Keratinocyte (primary cell): Measurements from ENCODE around the gene SNX6. TPM values are rescaled to one million over a fixed set of nuclear protein-coding genes. Genes with fewer than 3 reads are reported as not detected.
"Not testable (repeated sequence)": the region's sequence is repeated elsewhere in the genome, so short reads cannot be mapped to it uniquely, and the experiment has no call there.

Experiments
- DNase-seq: peaks from one replicate; pipeline ENCODE4 v3.0.0-alpha.2; 2011; ENCODE audit warnings: low read depth, missing footprints, low spot score
- FAIRE-seq: peaks from 2 replicates; lab custom pipeline; 2011; peaks lifted over from hg19 to GRCh38; lab: Jason Lieb, UNC
- H2AFZ ChIP-seq: 2 replicates; pipeline ENCODE4 v1.6.0; 2012; ENCODE audit warnings: low read length, control low read depth, inconsistent platforms; ENCODE audit not compliant: control insufficient read depth
- H3K27ac ChIP-seq: 2 replicates; pipeline ENCODE4 v1.5.1; 2011; ENCODE audit warnings: low read length; ENCODE audit not compliant: control insufficient read depth, insufficient read depth
- H3K27me3 ChIP-seq: 3 replicates; pipeline ENCODE4 v1.6.0; 2011; ENCODE audit warnings: low read length; ENCODE audit not compliant: control insufficient read depth, insufficient read depth; ENCODE audit errors: extremely low read depth
- H3K36me3 ChIP-seq, 2 experiments: 2 replicates in 1 of 2; 3 replicates in 1 of 2; pipeline ENCODE4 v1.5.1; 2011; ENCODE audit warnings: low read length in 2 of 2, mild to moderate bottlenecking in 1 of 2; ENCODE audit not compliant: control insufficient read depth in 2 of 2, insufficient read depth in 2 of 2; ENCODE audit errors: extremely low read depth in 1 of 2
- H3K4me1 ChIP-seq: 3 replicates; pipeline ENCODE4 v1.5.1; 2011; ENCODE audit warnings: low read length; ENCODE audit not compliant: control insufficient read depth, insufficient read depth; ENCODE audit errors: extremely low read depth
- H3K4me2 ChIP-seq: 3 replicates; pipeline ENCODE4 v1.6.0; 2011; ENCODE audit warnings: low read depth, low read length; ENCODE audit not compliant: control insufficient read depth, insufficient read depth; ENCODE audit errors: extremely low read depth
- H3K4me3 ChIP-seq, 3 experiments: fragments of 200-600 bp in 1 of 3; sonication (generic) in 1 of 3; 2 replicates in 2 of 3; 3 replicates in 1 of 3; pipeline ENCODE4 v1.5.1; 2011 to 2016; ENCODE audit warnings: low read length in 3 of 3, mild to moderate bottlenecking in 3 of 3, control low read depth in 2 of 3, inconsistent platforms in 1 of 3, low read depth in 1 of 3, mixed read lengths in 1 of 3, mixed run types in 1 of 3, moderate library complexity in 1 of 3; ENCODE audit not compliant: control insufficient read depth in 2 of 3, insufficient read depth in 2 of 3; ENCODE audit errors: extremely low read depth in 1 of 3
- H3K79me2 ChIP-seq: 2 replicates; pipeline ENCODE4 v1.6.0; 2012; ENCODE audit warnings: low read length; ENCODE audit not compliant: control insufficient read depth, insufficient read depth
- H3K9ac ChIP-seq: 3 replicates; pipeline ENCODE4 v1.6.0; 2011; ENCODE audit warnings: low read length; ENCODE audit not compliant: control insufficient read depth, insufficient read depth; ENCODE audit errors: extremely low read depth
- H3K9me1 ChIP-seq: 3 replicates; pipeline ENCODE4 v1.6.0; 2011; ENCODE audit warnings: low read length; ENCODE audit not compliant: control insufficient read depth, insufficient read depth; ENCODE audit errors: extremely low read depth
- H3K9me3 ChIP-seq: 2 replicates; pipeline ENCODE4 v1.5.1; 2012; ENCODE audit warnings: low read depth, low read length; ENCODE audit not compliant: control insufficient read depth
- H4K20me1 ChIP-seq: 3 replicates; pipeline ENCODE4 v1.6.0; 2011; ENCODE audit warnings: low read length; ENCODE audit not compliant: control insufficient read depth, insufficient read depth; ENCODE audit errors: extremely low read depth
- CTCF ChIP-seq, 3 experiments: IDR thresholded peaks in 1 of 3; conservative IDR thresholded peaks in 1 of 3; optimal IDR thresholded peaks in 1 of 3; 2 replicates in 2 of 3; 3 replicates in 1 of 3; pipeline versions ENCODE3 to v1.5.1; 2011; ENCODE audit warnings: low read length in 3 of 3, mild to moderate bottlenecking in 3 of 3, moderate library complexity in 2 of 3, control low read depth in 1 of 3, inconsistent platforms in 1 of 3; ENCODE audit not compliant: insufficient read depth in 2 of 3; ENCODE audit errors: extremely low read depth in 1 of 3
- EZH2 ChIP-seq: IDR thresholded peaks from one replicate; pipeline ENCODE4 v1.6.1; 2012; ENCODE audit warnings: inconsistent platforms, mild to moderate bottlenecking, low read length, moderate library complexity
- dilution Hi-C: fragments of 300-500 bp; cut with MboI; formaldehyde crosslinking; loops from one replicate; pipeline ENCODE4 v1.7.0; 2020; ENCODE audit warnings: low sequenced_read_pairs; ENCODE audit not compliant: extremely low pct_ligation_motif_present
- polyA plus RNA-seq, 5 experiments: library from polyadenylated mRNA; depleted of rRNA in 3 of 5; stranded (reverse) in 3 of 5; stranded (forward) in 1 of 5; unstranded in 1 of 5; fragments of >200 nt; gene quantifications; 1 replicate in 1 of 5; 2 replicates in 3 of 5; 3 replicates in 1 of 5; pipeline versions ENCODE4 v1.2.1 to v1.2.3, GENCODE V29; 2011 to 2012; ENCODE audit warnings: missing spikeins in 2 of 5, low read depth in 1 of 5, low replicate concordance in 1 of 5

SNX6 gene
- polyA plus RNA-seq, 1 donor (not counting 4 experiments of a cell fraction or from before 2014, with no cell fraction given): 137 TPM

- Histone ChIP-seq H3K79me2 (no peaks in the 10 kb centered on the region), H3K9me1 (no peaks in the 10 kb centered on the region), H3K27ac (peak overlapping the region; percentile 50), H3K4me3 (no peak overlapping the region), H3K9me3 (no peaks in the 10 kb centered on the region), H3K4me1 (peaks cover 23% of the 10 kb centered on the region), H3K4me2 (peak overlapping the region; percentile 51), H3K27me3 (no peaks in the 10 kb centered on the region), H2AFZ (peak overlapping the region; percentile 47), H3K36me3 (no peaks in the 10 kb centered on the region), H3K9ac (no peak overlapping the region), H4K20me1 (no peaks in the 10 kb centered on the region)
- TF ChIP-seq EZH2: no peak
- no peak for TF ChIP-seq CTCF (optimal IDR thresholded peaks at IDR 0.05 in 1 of 3, IDR thresholded peaks at IDR 0.05 in 1 of 3, conservative IDR thresholded peaks at IDR 0.05 in 1 of 3; ENCODE audit: extremely low read depth in 1 of 3, insufficient read depth in 2 of 3, low read length in 3 of 3)
- FAIRE-seq (no peak), DNase-seq (peak; percentile 49)
- dilution Hi-C loops: no loop called here
Measured at GRCh38 chr14:34650786-34651584, 21.0 kb upstream of the SNX6 start.

GRCh38 chr14:34650006-34650405 lies 20.1 kb upstream of the SNX6 start:
- H3K4me3 ChIP-seq, H4K20me1 ChIP-seq, H3K9me3 ChIP-seq, H3K27ac ChIP-seq, H3K79me2 ChIP-seq, FAIRE-seq, H3K9ac ChIP-seq, DNase-seq, H3K36me3 ChIP-seq, dilution Hi-C loops, H3K9me1 ChIP-seq, H2AFZ ChIP-seq, H3K27me3 ChIP-seq: not testable (repeated sequence)
- H3K4me2 ChIP-seq: peak overlapping the region; percentile 51
- H3K4me1 ChIP-seq: peaks cover 23% of the 10 kb centered on the region
